Dendritic cell treated with granulocyte-macrophage colony-stimulating factor and Interleukin-4, amounts not matched to agents 40 ng/mL and 50 ng/mL, for 4 days (primary cell): ENCODE measurements around the gene SOX8.

Source experiments
- H3K27ac Mint-ChIP-seq: one replicate; pipeline ENCODE4 v1.8.0; 2022; ENCODE audit warnings: mild to moderate bottlenecking, mixed read lengths
- H3K27me3 Mint-ChIP-seq: one replicate; pipeline ENCODE4 v1.8.0; 2022; ENCODE audit warnings: mild to moderate bottlenecking, mixed read lengths
- H3K36me3 Mint-ChIP-seq: one replicate; pipeline ENCODE4 v1.8.0; 2022; ENCODE audit warnings: low read depth, mixed read lengths
- H3K4me1 Mint-ChIP-seq: one replicate; pipeline ENCODE4 v1.8.0; 2022; ENCODE audit warnings: low read depth, mixed read lengths
- H3K4me3 Mint-ChIP-seq: one replicate; pipeline ENCODE4 v1.8.0; 2022; ENCODE audit warnings: mild to moderate bottlenecking, moderate library complexity, mixed read lengths
- H3K9me3 Mint-ChIP-seq: one replicate; pipeline ENCODE4 v1.8.0; 2022; ENCODE audit warnings: mixed read lengths
- intact Hi-C: fragments of 100-400 bp; cut with micrococcal nuclease; formaldehyde crosslinking; loops from one replicate; pipeline ENCODE4 v1.15.0; 2022

The SOX8 gene

GRCh38 chr16:1030473-1030901, 48.9 kb downstream of the SOX8 start:
- no peaks in the 10 kb centered on the region for H3K4me1 Mint-ChIP-seq
- H3K36me3 Mint-ChIP-seq, result no peaks in the 10 kb centered on the region
- H3K9me3 Mint-ChIP-seq, result no peaks in the 10 kb centered on the region
- H3K27me3 Mint-ChIP-seq, result peaks cover 14% of the 10 kb centered on the region
- intact Hi-C loops, result no loop called here
- H3K4me3 Mint-ChIP-seq, result no peak overlapping the region
- no peak overlapping the region for H3K27ac Mint-ChIP-seq

- H3K27ac Mint-ChIP-seq, result no peak overlapping the region
- H3K36me3 Mint-ChIP-seq, result no peaks in the 10 kb centered on the region
- H3K27me3 Mint-ChIP-seq, result peaks cover 14% of the 10 kb centered on the region
- H3K4me1 Mint-ChIP-seq, result no peaks in the 10 kb centered on the region
- H3K9me3 Mint-ChIP-seq, result no peaks in the 10 kb centered on the region
- H3K4me3 Mint-ChIP-seq, result no peak overlapping the region
- intact Hi-C loops, result no loop called here
These were observed 50.1 kb downstream of the SOX8 start for GRCh38 chr16:1031666-1032065.

- Mint-ChIP-seq H3K27me3 (peaks cover 14% of the 10 kb centered on the region), H3K4me3 (no peak overlapping the region), H3K9me3 (no peaks in the 10 kb centered on the region), H3K27ac (no peak overlapping the region), H3K4me1 (no peaks in the 10 kb centered on the region), H3K36me3 (no peaks in the 10 kb centered on the region)
- intact Hi-C loops, result no loop called here
These were observed 51.0 kb downstream of the SOX8 start for GRCh38 chr16:1032607-1033006.

- H3K27me3 Mint-ChIP-seq, result peaks cover 12% of the 10 kb centered on the region
- intact Hi-C loops, result no loop called here
- H3K4me3 Mint-ChIP-seq, result no peak overlapping the region
- H3K4me1 Mint-ChIP-seq, result no peaks in the 10 kb centered on the region
- H3K36me3 Mint-ChIP-seq, result no peaks in the 10 kb centered on the region
- H3K9me3 Mint-ChIP-seq, result no peaks in the 10 kb centered on the region
- no peak overlapping the region for H3K27ac Mint-ChIP-seq
These were observed 51.6 kb downstream of the SOX8 start for GRCh38 chr16:1033128-1033679.

- H3K27me3 Mint-ChIP-seq, result peaks cover 4% of the 10 kb centered on the region
- H3K4me1 Mint-ChIP-seq, result no peaks in the 10 kb centered on the region
- intact Hi-C loops, result no loop called here
- H3K9me3 Mint-ChIP-seq, result no peaks in the 10 kb centered on the region
- no peaks in the 10 kb centered on the region for H3K36me3 Mint-ChIP-seq
- H3K27ac Mint-ChIP-seq, result no peak overlapping the region
- H3K4me3 Mint-ChIP-seq, result no peak overlapping the region
These were observed 52.9 kb downstream of the SOX8 start for GRCh38 chr16:1034230-1035065.

- no peaks in the 10 kb centered on the region for H3K9me3 Mint-ChIP-seq
- no peak overlapping the region for H3K27ac Mint-ChIP-seq
- H3K36me3 Mint-ChIP-seq, result no peaks in the 10 kb centered on the region
- no peak overlapping the region for H3K4me3 Mint-ChIP-seq
- intact Hi-C loops, result no loop called here
- peaks cover 2% of the 10 kb centered on the region for H3K27me3 Mint-ChIP-seq
- no peaks in the 10 kb centered on the region for H3K4me1 Mint-ChIP-seq
These were observed 53.5 kb downstream of the SOX8 start for GRCh38 chr16:1035066-1035415.

GRCh38 chr16:1036166-1036565, 54.6 kb downstream of the SOX8 start:
- Mint-ChIP-seq H3K27ac (no peak overlapping the region), H3K36me3 (no peaks in the 10 kb centered on the region)

More at GRCh38 chr16:1036166-1036565, 54.6 kb downstream of the SOX8 start:
- no peaks in the 10 kb centered on the region for H3K9me3 Mint-ChIP-seq
- H3K4me3 Mint-ChIP-seq, result no peak overlapping the region
- H3K4me1 Mint-ChIP-seq, result no peaks in the 10 kb centered on the region
- intact Hi-C loops, result no loop called here
- H3K27me3 Mint-ChIP-seq, result peaks cover 2% of the 10 kb centered on the region
